GM21423 (cell line): ENCODE data around the gene CRHR1.

Experiments
- ATAC-seq: cut with Tn5 transposase; IDR thresholded peaks from one replicate; pipeline ENCODE4 v1.9.1; 2021; ENCODE audit warnings: mild to moderate bottlenecking, moderate library complexity; ENCODE audit not compliant: unreplicated experiment

Gene CRHR1

GRCh38 chr17:45788057-45788456 lies 3.9 kb downstream of the CRHR1 start:
- no peak for ATAC-seq

- ATAC-seq = no peak
Measured at GRCh38 chr17:45789874-45790273, 5.8 kb downstream of the CRHR1 start.

GRCh38 chr17:45790296-45790922 lies 6.3 kb downstream of the CRHR1 start:
- ATAC-seq = no peak

- ATAC-seq = no peak
Measured at GRCh38 chr17:45791041-45791582, 7.0 kb downstream of the CRHR1 start.

- ATAC-seq = no peak
Measured at GRCh38 chr17:45791935-45792334, 7.8 kb downstream of the CRHR1 start.

- ATAC-seq = no peak
Measured at GRCh38 chr17:45792437-45792836, 8.3 kb downstream of the CRHR1 start.

- ATAC-seq = no peak
Measured at GRCh38 chr17:45792995-45793755, 9.1 kb downstream of the CRHR1 start.

GRCh38 chr17:45793999-45794540 lies 9.9 kb downstream of the CRHR1 start:
- ATAC-seq = no peak

GRCh38 chr17:45794840-45795239 lies 10.7 kb downstream of the CRHR1 start:
- no peak for ATAC-seq

- ATAC-seq = no peak
Measured at GRCh38 chr17:45800816-45801215, 16.7 kb downstream of the CRHR1 start.

GRCh38 chr17:45801421-45801820 lies 17.3 kb downstream of the CRHR1 start:
- ATAC-seq = no peak

GRCh38 chr17:45808845-45809244 lies 24.7 kb downstream of the CRHR1 start:
- ATAC-seq = no peak

- ATAC-seq = no peak
Measured at GRCh38 chr17:45809499-45809898, 25.4 kb downstream of the CRHR1 start.

GRCh38 chr17:45812102-45812501 lies 28.0 kb downstream of the CRHR1 start:
- ATAC-seq = no peak

GRCh38 chr17:45813048-45813725 lies 29.1 kb downstream of the CRHR1 start:
- no peak for ATAC-seq

- ATAC-seq = no peak
Measured at GRCh38 chr17:45814622-45815606, 30.8 kb downstream of the CRHR1 start.

GRCh38 chr17:45815752-45816151 lies 31.6 kb downstream of the CRHR1 start:
- no peak for ATAC-seq

GRCh38 chr17:45818041-45818440 lies 33.9 kb downstream of the CRHR1 start:
- ATAC-seq = no peak

GRCh38 chr17:45818699-45819098 lies 34.6 kb downstream of the CRHR1 start:
- no peak for ATAC-seq

GRCh38 chr17:45819632-45820031 lies 35.5 kb downstream of the CRHR1 start:
- ATAC-seq = no peak
